MM.1S (cell line): ENCODE results near the gene LRRC42.

Experiments used
- DNase-seq: peaks from one replicate; pipeline ENCODE4 v3.0.0-alpha.2; 2015
- H2AFZ ChIP-seq: fragments of 300-600 bp; sonication (generic); 2 replicates; pipeline ENCODE4 v1.6.0; 2016; ENCODE audit warnings: antibody characterized with exemption, low read length
- H3F3A ChIP-seq: fragments of 300-600 bp; sonication (generic); 2 replicates; pipeline ENCODE4 v1.6.1; 2016; ENCODE audit warnings: mild to moderate bottlenecking, antibody characterized with exemption, low read length, moderate library complexity, mixed read lengths; ENCODE audit not compliant: insufficient read depth
- H3K27ac ChIP-seq: fragments of 300-600 bp; sonication (generic); 2 replicates; pipeline ENCODE4 v1.5.1; 2016; ENCODE audit warnings: mild to moderate bottlenecking, low read length
- H3K27me3 ChIP-seq: fragments of 300-600 bp; sonication (generic); replicated peaks from 2 replicates; pipeline ENCODE4 v1.6.0; 2016; ENCODE audit warnings: low read length; ENCODE audit not compliant: insufficient read depth
- H3K36me3 ChIP-seq: fragments of 300-600 bp; sonication (generic); replicated peaks from 2 replicates; pipeline ENCODE4 v1.6.1; 2016; ENCODE audit warnings: mild to moderate bottlenecking, low read length, mixed read lengths; ENCODE audit not compliant: insufficient read depth
- H3K4me1 ChIP-seq: fragments of 300-600 bp; sonication (generic); 2 replicates; pipeline ENCODE4 v1.6.1; 2016; ENCODE audit warnings: low read length, mixed read lengths
- H3K4me2 ChIP-seq: fragments of 300-600 bp; sonication (generic); 2 replicates; pipeline ENCODE4 v1.6.0; 2016; ENCODE audit warnings: low read depth, low read length
- H3K4me3 ChIP-seq: fragments of 300-600 bp; sonication (generic); 2 replicates; pipeline ENCODE4 v1.5.1; 2016; ENCODE audit warnings: low read length, mixed read lengths
- H3K79me2 ChIP-seq: fragments of 300-600 bp; sonication (generic); 2 replicates; pipeline ENCODE4 v1.6.1; 2016; ENCODE audit warnings: mixed run types, low read length, mixed read lengths
- H3K9ac ChIP-seq: fragments of 300-600 bp; sonication (generic); 2 replicates; pipeline ENCODE4 v1.6.1; 2016; ENCODE audit warnings: low read length, mixed read lengths
- H3K9me2 ChIP-seq: fragments of 300-600 bp; sonication (generic); replicated peaks from 2 replicates; pipeline ENCODE4 v1.6.1; 2016; ENCODE audit warnings: mild to moderate bottlenecking, low read length, mixed read lengths; ENCODE audit not compliant: insufficient read depth
- H3K9me3 ChIP-seq: fragments of 300-600 bp; sonication (generic); replicated peaks from 2 replicates; pipeline ENCODE4 v1.6.1; 2016; ENCODE audit warnings: mild to moderate bottlenecking, low read length, mixed read lengths; ENCODE audit not compliant: insufficient read depth
- H4K20me1 ChIP-seq: fragments of 300-600 bp; sonication (generic); 2 replicates; pipeline ENCODE4 v1.6.1; 2016; ENCODE audit warnings: mild to moderate bottlenecking, low read length, moderate library complexity, mixed read lengths; ENCODE audit not compliant: insufficient read depth
- CTCF ChIP-seq: fragments of 300-600 bp; sonication (generic); IDR thresholded peaks from 2 replicates; pipeline ENCODE4 v1.5.1; 2016; ENCODE audit warnings: antibody characterized with exemption, low read length, mixed read lengths
- EZH2 ChIP-seq: fragments of 300-600 bp; sonication (generic); optimal IDR thresholded peaks from 2 replicates; pipeline ENCODE3; 2017; ENCODE audit warnings: low read depth, mild to moderate bottlenecking, antibody characterized with exemption, low read length, mixed read lengths
- EZH2phosphoT487 ChIP-seq: fragments of 300-600 bp; sonication (generic); IDR thresholded peaks from 2 replicates; pipeline ENCODE4 v1.6.1; 2018; ENCODE audit warnings: antibody characterized with exemption, low read length

Gene LRRC42

DNA sequence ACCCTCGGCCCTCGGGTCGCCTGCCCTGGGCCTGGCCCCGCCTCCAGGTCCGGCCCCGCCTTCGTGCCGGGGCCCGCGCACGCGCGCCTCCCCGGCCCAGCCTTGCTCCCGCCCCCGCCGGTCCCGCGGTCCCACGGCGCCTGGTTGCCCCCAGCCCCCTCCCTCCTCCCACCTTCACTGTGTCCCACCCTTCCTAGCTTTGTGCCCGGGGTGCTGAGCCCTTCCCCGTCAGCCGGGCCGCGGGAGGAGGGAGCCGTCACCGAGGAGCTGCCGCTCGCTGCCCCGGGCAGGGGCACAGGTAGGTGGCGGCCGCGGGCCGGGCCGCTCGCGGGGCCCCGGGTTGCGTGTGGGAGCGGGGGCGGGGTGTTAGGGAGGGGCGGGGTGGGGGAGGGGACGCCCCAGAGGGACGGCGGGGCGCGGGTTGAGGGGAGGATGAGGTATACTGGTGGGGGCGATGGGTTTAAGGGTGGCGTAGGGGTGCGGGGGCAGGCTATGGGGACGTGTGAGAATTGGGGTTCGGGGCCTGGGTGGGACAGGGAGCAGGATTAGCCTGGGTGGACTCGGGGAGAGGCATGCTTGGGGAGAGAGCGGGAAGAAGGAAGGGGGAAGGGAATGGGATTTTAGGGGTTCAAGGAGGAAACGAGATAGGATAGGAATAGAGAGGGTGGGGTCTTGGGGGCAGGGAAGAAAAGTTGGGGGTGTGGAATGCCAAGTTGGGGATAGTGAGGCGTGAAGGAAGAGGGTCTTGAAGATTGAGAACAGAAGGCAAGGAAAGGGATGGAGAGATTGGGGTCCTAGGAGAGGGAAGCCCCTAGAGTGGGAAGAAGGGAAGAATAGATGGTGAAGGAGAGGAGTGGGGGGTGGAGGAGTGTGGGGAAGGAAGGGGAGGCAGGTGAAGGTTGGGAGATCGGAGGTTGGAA lies at the start of gene LRRC42:
LRRC42 (plus strand) TSS at position 99 of the 920 bp plus-strand sequence. CDS start 5,650 bp downstream, outside the sequence.
- Histone ChIP-seq H2AFZ (peak within 1 kb of the TSS; percentile 80), H3K36me3 (no peaks in the 10 kb centered on the region), H3K9me2 (no peaks in the 10 kb centered on the region), H3K4me3 (peak within 1 kb of the TSS; percentile 99), H3F3A (no peaks in the 10 kb centered on the region), H4K20me1 (no peaks in the 10 kb centered on the region), H3K4me2 (peak within 1 kb of the TSS; percentile 79), H3K79me2 (peaks cover 78% of the 10 kb centered on the region), H3K27ac (peak within 1 kb of the TSS; percentile 64; the same call in 1 of the 2 replicates), H3K27me3 (no peaks in the 10 kb centered on the region), H3K4me1 (0 out of 2 replicates have a peak, but pooled peaks cover 6% of the 10 kb centered on the region), H3K9me3 (no peaks in the 10 kb centered on the region), H3K9ac (peak within 1 kb of the TSS; percentile 77)
- peak; percentile 25 for TF ChIP-seq CTCF
- no peak for TF ChIP-seq EZH2
- TF ChIP-seq EZH2phosphoT487 = no peak
- no peak for DNase-seq

DNA sequence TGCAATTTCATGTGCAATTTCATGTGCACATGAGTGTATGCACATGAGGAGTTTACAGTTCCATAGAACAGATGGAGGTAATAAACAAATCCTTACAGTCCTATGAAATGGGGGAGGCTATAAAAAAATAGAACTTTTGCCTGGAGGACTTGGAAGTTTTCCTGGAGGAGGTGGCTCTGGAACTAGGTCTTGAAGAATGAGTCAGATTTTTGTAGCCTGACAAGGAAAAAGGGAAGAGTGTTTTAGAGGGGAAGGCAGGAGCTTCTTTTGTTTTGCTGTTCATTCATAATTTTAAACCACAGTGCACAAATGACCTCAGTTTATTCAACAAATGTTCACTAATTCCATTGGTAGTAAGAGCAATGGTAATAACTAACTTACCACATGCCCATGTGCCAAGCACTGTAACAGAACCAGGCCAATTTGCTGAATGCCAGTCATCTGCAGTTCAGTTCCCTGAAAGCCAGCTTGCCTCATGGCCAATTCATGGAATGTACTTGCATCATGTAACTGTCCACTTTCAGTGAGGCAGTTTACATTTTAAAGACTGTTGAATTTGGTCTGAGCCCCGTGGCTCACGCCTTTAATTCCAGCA lies 49.4 kb upstream of the LRRC42 start:
- Histone ChIP-seq H3K27me3 (no peaks in the 10 kb centered on the region), H3K9ac (no peak overlapping the region), H2AFZ (no peak overlapping the region), H3K9me3 (no peaks in the 10 kb centered on the region), H3K4me1 (no peaks in the 10 kb centered on the region), H3F3A (no peaks in the 10 kb centered on the region), H3K4me2 (no peak overlapping the region), H4K20me1 (no peaks in the 10 kb centered on the region), H3K4me3 (no peak overlapping the region), H3K27ac (no peak overlapping the region), H3K36me3 (no peaks in the 10 kb centered on the region), H3K9me2 (no peaks in the 10 kb centered on the region), H3K79me2 (no peaks in the 10 kb centered on the region)
- DNase-seq = no peak
- no peak for TF ChIP-seq CTCF
- TF ChIP-seq EZH2 = no peak
- TF ChIP-seq EZH2phosphoT487 = no peak

GRCh38 chr1:53899206-53899628 lies 46.9 kb upstream of the LRRC42 start:
- DNase-seq = no peak
- no peaks in the 10 kb centered on the region for H4K20me1 ChIP-seq
- H3K79me2 ChIP-seq = no peaks in the 10 kb centered on the region
- no peaks in the 10 kb centered on the region for H3F3A ChIP-seq
- no peak overlapping the region for H3K4me3 ChIP-seq
- H3K9me3 ChIP-seq = no peaks in the 10 kb centered on the region
- no peaks in the 10 kb centered on the region for H3K36me3 ChIP-seq
- no peak overlapping the region for H3K27ac ChIP-seq
- no peak overlapping the region for H3K4me2 ChIP-seq
- TF ChIP-seq CTCF (no peak), EZH2 (no peak), EZH2phosphoT487 (no peak)
- H2AFZ ChIP-seq = no peak overlapping the region
- no peaks in the 10 kb centered on the region for H3K9me2 ChIP-seq
- no peaks in the 10 kb centered on the region for H3K27me3 ChIP-seq
- no peaks in the 10 kb centered on the region for H3K4me1 ChIP-seq
- H3K9ac ChIP-seq = no peak overlapping the region
